ENCODE measurements around the gene ZSCAN22.

GRCh38 chr19:58277197-58277596, 49.6 kb upstream of the ZSCAN22 start:
- TF ChIP-seq, protein P1, sequence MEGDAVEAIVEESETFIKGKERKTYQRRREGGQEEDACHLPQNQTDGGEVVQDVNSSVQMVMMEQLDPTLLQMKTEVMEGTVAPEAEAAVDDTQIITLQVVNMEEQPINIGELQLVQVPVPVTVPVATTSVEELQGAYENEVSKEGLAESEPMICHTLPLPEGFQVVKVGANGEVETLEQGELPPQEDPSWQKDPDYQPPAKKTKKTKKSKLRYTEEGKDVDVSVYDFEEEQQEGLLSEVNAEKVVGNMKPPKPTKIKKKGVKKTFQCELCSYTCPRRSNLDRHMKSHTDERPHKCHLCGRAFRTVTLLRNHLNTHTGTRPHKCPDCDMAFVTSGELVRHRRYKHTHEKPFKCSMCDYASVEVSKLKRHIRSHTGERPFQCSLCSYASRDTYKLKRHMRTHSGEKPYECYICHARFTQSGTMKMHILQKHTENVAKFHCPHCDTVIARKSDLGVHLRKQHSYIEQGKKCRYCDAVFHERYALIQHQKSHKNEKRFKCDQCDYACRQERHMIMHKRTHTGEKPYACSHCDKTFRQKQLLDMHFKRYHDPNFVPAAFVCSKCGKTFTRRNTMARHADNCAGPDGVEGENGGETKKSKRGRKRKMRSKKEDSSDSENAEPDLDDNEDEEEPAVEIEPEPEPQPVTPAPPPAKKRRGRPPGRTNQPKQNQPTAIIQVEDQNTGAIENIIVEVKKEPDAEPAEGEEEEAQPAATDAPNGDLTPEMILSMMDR (IDR thresholded peaks at IDR 0.05), result no peak
- no peak for TF ChIP-seq ZFX (IDR thresholded peaks at IDR 0.05; ENCODE audit: borderline replicate concordance)

Measured in 22Rv1 (cell line).